Neuronal stem cell (in vitro differentiated cells): Measurements from ENCODE around the gene PCDH1.
A peak's percentile ranks its signal among the peaks of the same experiment; 100 is the strongest.

Experiments
- DNase-seq: peaks from one replicate; pipeline ENCODE4 v3.0.0-alpha.2; 2013; ENCODE audit warnings: low spot score
- H2AFZ ChIP-seq: one replicate; pipeline ENCODE4 v1.6.1; 2013; ENCODE audit warnings: mild to moderate bottlenecking, low read length, inconsistent platforms
- H2AK5ac ChIP-seq: 2 replicates; pipeline ENCODE4 v1.6.1; 2013; ENCODE audit warnings: low read depth, mild to moderate bottlenecking, inconsistent platforms, low read length, moderate library complexity, mixed read lengths
- H2BK120ac ChIP-seq: 2 replicates; pipeline ENCODE4 v1.6.1; 2013; ENCODE audit warnings: low read depth, mild to moderate bottlenecking, inconsistent platforms, low read length, moderate library complexity, mixed read lengths
- H2BK12ac ChIP-seq: one replicate; pipeline ENCODE4 v1.6.1; 2013; ENCODE audit warnings: low read length, inconsistent platforms
- H2BK15ac ChIP-seq: 2 replicates; pipeline ENCODE4 v1.6.1; 2013; ENCODE audit warnings: mild to moderate bottlenecking, low read length, inconsistent platforms, mixed read lengths
- H2BK5ac ChIP-seq: one replicate; pipeline ENCODE4 v1.6.1; 2013; ENCODE audit warnings: inconsistent platforms, mild to moderate bottlenecking, low read length, moderate library complexity
- H3K14ac ChIP-seq: one replicate; pipeline ENCODE4 v1.6.1; 2013; ENCODE audit warnings: low read length, inconsistent platforms
- H3K18ac ChIP-seq: 2 replicates; pipeline ENCODE4 v1.6.1; 2013; ENCODE audit warnings: low read length, inconsistent platforms
- H3K23ac ChIP-seq: 2 replicates; pipeline ENCODE4 v1.6.1; 2013; ENCODE audit warnings: low read depth, mild to moderate bottlenecking, mixed read lengths, low read length, inconsistent platforms; ENCODE audit not compliant: poor library complexity
- H3K27ac ChIP-seq: replicated peaks from 3 replicates; pipeline ENCODE4 v1.5.1; 2013; ENCODE audit warnings: low read length, inconsistent platforms
- H3K27me3 ChIP-seq, 3 experiments: 2 replicates each; pipeline ENCODE4 v1.6.1; 2013; ENCODE audit warnings: low read length in 3 of 3, mild to moderate bottlenecking in 2 of 3, inconsistent platforms in 1 of 3, low read depth in 1 of 3, mixed read lengths in 1 of 3, moderate library complexity in 1 of 3; ENCODE audit not compliant: control insufficient read depth in 3 of 3, insufficient read depth in 3 of 3
- H3K36me3 ChIP-seq, 2 donors: replicated peaks in 1 of 2; 2 replicates each; pipeline ENCODE4 v1.6.1; 2013; ENCODE audit warnings: low read length in 2 of 2; ENCODE audit not compliant: control insufficient read depth in 2 of 2, insufficient read depth in 2 of 2
- H3K4ac ChIP-seq: 2 replicates; pipeline ENCODE4 v1.6.1; 2013; ENCODE audit warnings: inconsistent platforms, mild to moderate bottlenecking, low read length, moderate library complexity
- H3K4me1 ChIP-seq, 2 donors: 1 replicate in 1 of 2; 2 replicates in 1 of 2; pipeline ENCODE4 v1.6.1; 2013; ENCODE audit warnings: low read length in 2 of 2, low read depth in 1 of 2; ENCODE audit not compliant: control insufficient read depth in 2 of 2, insufficient read depth in 1 of 2
- H3K4me2 ChIP-seq: one replicate; pipeline ENCODE4 v1.6.1; 2013; ENCODE audit warnings: mild to moderate bottlenecking, low read length, inconsistent platforms; ENCODE audit not compliant: insufficient read depth, poor library complexity, severe bottlenecking
- H3K4me3 ChIP-seq, 2 donors: 2 replicates each; pipeline ENCODE4 v1.5.1; 2013; ENCODE audit warnings: low read length in 2 of 2, mild to moderate bottlenecking in 2 of 2, inconsistent platforms in 1 of 2, moderate library complexity in 1 of 2
- H3K79me1 ChIP-seq: one replicate; pipeline ENCODE4 v1.6.1; 2013; ENCODE audit warnings: low read depth, mild to moderate bottlenecking, inconsistent platforms, low read length, moderate library complexity
- H3K9ac ChIP-seq: one replicate; pipeline ENCODE4 v1.6.1; 2013; ENCODE audit warnings: mild to moderate bottlenecking, low read depth, low read length, inconsistent platforms; ENCODE audit not compliant: poor library complexity
- H3K9me3 ChIP-seq, 2 donors: replicated peaks in 1 of 2; 2 replicates each; pipeline versions ENCODE3 to v1.6.1; 2013; ENCODE audit warnings: low read length in 2 of 2, mild to moderate bottlenecking in 2 of 2, inconsistent platforms in 1 of 2, low read depth in 1 of 2, mixed read lengths in 1 of 2, moderate library complexity in 1 of 2; ENCODE audit not compliant: control insufficient read depth in 2 of 2, insufficient read depth in 1 of 2
- H4K8ac ChIP-seq: one replicate; pipeline ENCODE4 v1.6.1; 2013; ENCODE audit warnings: low read depth, mild to moderate bottlenecking, inconsistent platforms, low read length, moderate library complexity
- H4K91ac ChIP-seq: one replicate; pipeline ENCODE4 v1.6.1; 2013; ENCODE audit warnings: low read length, low read depth, mild to moderate bottlenecking, inconsistent platforms; ENCODE audit not compliant: poor library complexity
- WGBS, 2 donors: extraction: QIAGEN DNeasy Blood & Tissue Kit; methylation state at CpG; one replicate each; pipeline ENCODE4 v1.1.7; 2013; ENCODE audit warnings: missing lambda C conversion rate in 2 of 2, mixed read lengths in 1 of 2; ENCODE audit not compliant: insufficient read length in 2 of 2, insufficient replicate concordance in 1 of 2; ENCODE audit errors: extremely low coverage in 2 of 2; 5-methylcytosine and 5-hydroxymethylcytosine counted together

Gene PCDH1

DNA sequence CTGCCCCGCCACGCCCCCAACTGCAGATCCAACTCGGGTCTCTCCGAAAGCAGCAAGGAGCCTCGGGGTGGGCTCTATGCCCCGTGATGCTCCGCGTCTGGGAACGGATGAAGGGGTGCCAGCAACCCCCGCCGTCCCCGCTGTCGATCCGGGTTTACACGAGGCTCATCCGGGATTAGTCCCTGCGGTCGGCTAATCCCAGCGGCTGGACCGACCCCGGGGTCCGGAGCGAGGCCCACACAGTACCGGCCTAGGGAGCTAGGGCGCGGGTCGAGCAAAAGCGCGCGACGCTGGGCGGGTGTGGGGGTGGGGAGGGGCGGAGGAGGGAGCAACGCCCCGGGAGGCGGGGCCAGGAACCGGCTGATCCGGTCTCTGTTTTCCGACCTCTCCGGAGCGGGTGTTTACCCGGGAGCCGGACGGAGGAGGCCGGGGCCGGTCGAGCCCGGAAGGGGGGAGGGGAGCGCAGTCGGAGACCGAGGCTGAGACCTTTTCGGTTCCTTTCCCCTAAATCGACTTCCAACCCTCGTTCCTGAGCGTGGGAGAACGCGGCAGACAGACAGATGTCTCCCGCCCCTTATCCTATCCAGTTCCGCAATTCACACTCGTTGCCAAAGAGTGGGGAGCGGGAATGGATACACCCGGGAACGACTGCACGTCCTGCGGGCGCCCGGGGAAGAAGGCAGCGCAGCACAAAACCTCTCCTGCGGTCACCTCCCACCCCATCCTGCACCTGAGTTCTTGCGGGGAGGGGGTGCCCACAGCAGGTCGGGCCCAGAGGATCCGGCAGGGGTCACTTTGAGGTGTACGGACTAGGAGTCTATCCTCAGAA, 28.6 kb downstream of the PCDH1 start:
- Histone ChIP-seq H3K27me3 (no peaks in the 10 kb centered on the region), H3K23ac (peak overlapping the region; percentile 80), H3K36me3 (peaks cover 3 to 17% of the 10 kb centered on the region in 2 donors), H3K9ac (peak overlapping the region; percentile 90), H4K91ac (peak overlapping the region; percentile 38), H3K27ac (peak overlapping the region; percentile 99), H3K4me2 (peak overlapping the region; percentile 93), H3K4me1 (peaks cover 28 to 33% of the 10 kb centered on the region in 2 donors), H2AK5ac (peak overlapping the region; percentile 93), H3K9me3 (no peaks in the 10 kb centered on the region), H3K79me1 (peaks cover 3% of the 10 kb centered on the region), H2BK15ac (peak overlapping the region; percentile 99), H3K4ac (peak overlapping the region; percentile 70), H3K18ac (peak overlapping the region; percentile 99), H3K4me3 (peak overlapping the region; percentile 59 to 84), H2BK5ac (peak overlapping the region; percentile 100), H2BK120ac (peak overlapping the region; percentile 73), H3K14ac (peak overlapping the region; percentile 87), H4K8ac (peak overlapping the region; percentile 70), H2AFZ (peak overlapping the region; percentile 87), H2BK12ac (peak overlapping the region; percentile 33)
- WGBS, 2 donors, result no CpG with 5 or more reads among the region's 73 CpGs
- DNase-seq, result peak; percentile 87

DNA sequence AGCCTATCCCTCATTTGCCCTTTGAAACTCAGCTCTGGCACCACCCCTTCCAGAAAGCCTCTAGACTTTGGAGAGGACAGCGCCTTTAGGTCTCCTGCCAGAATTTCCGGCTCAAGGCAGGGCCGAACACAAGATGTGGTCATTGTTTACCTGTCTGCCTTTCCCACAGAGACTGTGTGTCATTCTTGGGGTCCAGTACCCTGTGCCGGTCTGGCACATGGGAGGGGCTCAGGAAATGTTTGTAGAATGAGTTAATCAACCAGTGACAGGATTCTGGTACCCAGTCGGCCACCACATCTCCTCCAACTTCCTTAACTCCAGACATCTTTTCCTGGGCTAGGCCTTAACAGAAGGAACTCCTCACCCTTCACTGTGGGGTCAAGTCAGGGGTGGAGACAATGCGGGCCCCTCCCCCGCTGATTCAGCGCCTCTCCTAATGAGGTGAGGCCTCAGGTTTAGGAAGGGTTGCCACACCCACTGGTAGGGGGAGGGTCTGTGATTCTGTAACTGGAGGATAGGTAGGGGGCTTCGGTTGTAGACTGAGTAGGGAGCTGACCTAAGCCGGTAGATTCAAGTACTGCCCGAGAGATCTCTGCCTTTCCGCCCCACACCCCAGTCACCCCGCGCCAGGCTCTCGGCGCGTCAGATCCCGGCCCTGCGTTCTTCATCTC, 29.3 kb downstream of the PCDH1 start:
- no peak overlapping the region for H3K14ac ChIP-seq
- H3K23ac ChIP-seq, result peak overlapping the region; percentile 76
- H2BK12ac ChIP-seq, result no peak overlapping the region
- H3K9ac ChIP-seq, result peak overlapping the region; percentile 78
- peak overlapping the region; percentile 59 to 78 for H3K4me3 ChIP-seq
- H3K79me1 ChIP-seq, result peaks cover 3% of the 10 kb centered on the region
- no peak overlapping the region for H3K4ac ChIP-seq
- peak overlapping the region; percentile 71 for H2AK5ac ChIP-seq
- peaks cover 30 to 37% of the 10 kb centered on the region in 2 donors for H3K4me1 ChIP-seq
- H3K27ac ChIP-seq, result peak overlapping the region; percentile 99
- H2BK15ac ChIP-seq, result peak overlapping the region; percentile 42
- peak overlapping the region; percentile 87 for H2AFZ ChIP-seq
- H4K91ac ChIP-seq, result no peak overlapping the region
- peak overlapping the region; percentile 99 for H3K18ac ChIP-seq
- WGBS, 2 donors, result no CpG with 5 or more reads among the region's 19 CpGs
- peak overlapping the region; percentile 100 for H2BK5ac ChIP-seq
- no peaks in the 10 kb centered on the region for H3K27me3 ChIP-seq
- no peak overlapping the region for H4K8ac ChIP-seq
- no peak for DNase-seq
- peak overlapping the region; percentile 62 for H3K4me2 ChIP-seq
- H3K36me3 ChIP-seq, result peaks cover 3 to 11% of the 10 kb centered on the region in 2 donors
- peak overlapping the region; percentile 73 for H2BK120ac ChIP-seq
- H3K9me3 ChIP-seq, result no peaks in the 10 kb centered on the region

DNA sequence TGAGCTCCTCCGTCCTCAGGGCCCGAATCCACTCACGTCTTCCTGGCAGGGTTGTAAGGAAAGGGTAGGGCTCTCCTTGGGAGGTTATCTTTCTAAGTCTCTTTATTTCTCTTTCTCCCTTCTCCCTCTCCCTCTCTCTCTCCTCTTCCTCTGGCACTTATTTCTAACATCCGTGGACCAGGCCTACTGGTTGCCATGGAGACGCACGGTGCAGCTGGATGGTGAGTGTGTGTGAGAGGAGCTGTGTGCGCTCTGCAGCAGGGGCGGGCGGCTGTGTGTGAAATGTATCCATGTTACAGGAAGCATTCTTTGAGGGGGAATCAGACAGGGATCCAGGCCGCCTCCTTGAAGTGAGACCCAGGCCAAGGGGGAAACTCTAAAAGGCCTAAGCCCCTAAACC, 32.2 kb downstream of the PCDH1 start:
- Histone ChIP-seq H4K91ac (no peak overlapping the region), H3K4ac (no peak overlapping the region), H3K79me1 (no peaks in the 10 kb centered on the region), H3K18ac (peak overlapping the region; percentile 31), H3K14ac (no peak overlapping the region), H2BK15ac (no peak overlapping the region), H2BK12ac (no peak overlapping the region), H3K4me2 (peak overlapping the region; percentile 19), H3K4me3 (peak overlapping the region in 1 of 2 donors; percentile 14), H2BK120ac (no peak overlapping the region), H3K4me1 (peaks cover 35 to 58% of the 10 kb centered on the region in 2 donors), H3K27me3 (no peaks in the 10 kb centered on the region), H2BK5ac (no peak overlapping the region), H3K23ac (no peak overlapping the region), H4K8ac (no peak overlapping the region), H3K27ac (peak overlapping the region; percentile 29), H3K36me3 (no peaks in the 10 kb centered on the region), H2AK5ac (no peak overlapping the region), H2AFZ (peak overlapping the region; percentile 18), H3K9ac (no peak overlapping the region), H3K9me3 (no peaks in the 10 kb centered on the region)
- no CpG with 5 or more reads among the region's 10 CpGs for WGBS, 2 donors
- DNase-seq, result peak; percentile 56

DNA sequence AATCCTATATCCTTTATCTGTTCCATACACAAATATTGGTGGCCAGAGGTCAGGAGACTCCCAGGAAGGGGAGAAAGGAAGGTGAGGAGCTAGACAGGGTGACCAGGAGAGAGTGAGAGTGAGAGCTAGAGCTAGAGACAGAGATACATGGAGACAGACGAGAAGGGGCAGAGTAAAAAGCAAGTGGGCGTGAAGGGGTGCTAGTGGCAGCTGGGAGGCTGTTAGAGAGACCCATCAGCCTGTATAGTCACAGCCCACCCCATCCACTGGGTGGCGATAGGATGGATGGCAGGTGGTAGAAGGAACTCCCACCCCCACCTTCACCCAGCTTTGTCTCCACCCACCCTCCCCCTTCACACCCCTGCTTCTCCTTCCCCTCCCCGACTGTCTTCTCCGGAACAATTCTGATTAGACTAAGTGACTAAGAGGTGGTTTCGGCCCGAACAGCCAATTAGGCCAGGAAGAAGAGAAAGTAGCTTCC, 32.8 kb downstream of the PCDH1 start:
- peaks cover 31 to 53% of the 10 kb centered on the region in 2 donors for H3K4me1 ChIP-seq
- H3K4me2 ChIP-seq, result no peak overlapping the region

More for the DNA sequence above, 32.8 kb downstream of the PCDH1 start:
- no peak overlapping the region for H4K8ac ChIP-seq
- H2BK12ac ChIP-seq, result peak overlapping the region; percentile 79
- H3K27me3 ChIP-seq, result no peaks in the 10 kb centered on the region
- DNase-seq, result no peak
- H3K23ac ChIP-seq, result peak overlapping the region; percentile 8
- peak overlapping the region; percentile 36 for H2AK5ac ChIP-seq
- no peak overlapping the region for H3K18ac ChIP-seq
- peak overlapping the region; percentile 4 for H3K27ac ChIP-seq
- no peak overlapping the region for H2BK5ac ChIP-seq
- H4K91ac ChIP-seq, result no peak overlapping the region
- H3K14ac ChIP-seq, result no peak overlapping the region
- H2AFZ ChIP-seq, result no peak overlapping the region
- no peak overlapping the region for H2BK120ac ChIP-seq
- no peak overlapping the region for H3K4ac ChIP-seq
- no peaks in the 10 kb centered on the region for H3K79me1 ChIP-seq
- H3K4me3 ChIP-seq, result no peak overlapping the region
- no peak overlapping the region for H3K9ac ChIP-seq
- no peak overlapping the region for H2BK15ac ChIP-seq
- no peaks in the 10 kb centered on the region for H3K36me3 ChIP-seq
- H3K9me3 ChIP-seq, result no peaks in the 10 kb centered on the region
- WGBS, 2 donors, result no CpG with 5 or more reads among the region's 7 CpGs
